Measurements from ENCODE around the gene LCN9. TPM values are rescaled to one million over a fixed set of nuclear protein-coding genes. Genes with fewer than 3 reads are reported as not detected.

Gene LCN9
- total RNA-seq, 1 donor from 2014 or later, result not detected

Other genes starting within 250 kb of the LCN9 start
- 0.07 and 0.49 TPM in 2 replicates for gene PPP1R26, start 183.5 kb upstream of the LCN9 start, total RNA-seq
- 31.9 and 37.0 TPM in 2 replicates for gene MRPS2, start 162.6 kb upstream of the LCN9 start, total RNA-seq
- not detected in 2 replicates for gene LCN1, start 141.9 kb upstream of the LCN9 start, total RNA-seq
- gene OBP2A, start 117.2 kb upstream of the LCN9 start, total RNA-seq, result not detected in 2 replicates
- not detected in 2 replicates for gene PAEP, start 101.6 kb upstream of the LCN9 start, total RNA-seq
- gene GLT6D1, start 23.8 kb upstream of the LCN9 start, total RNA-seq, result not detected in 2 replicates
- not detected in 2 replicates for gene SOHLH1, start 36.2 kb downstream of the LCN9 start, total RNA-seq
- not detected in 2 replicates for gene KCNT1, start 38.9 kb downstream of the LCN9 start, total RNA-seq
- 22.9 and 25.2 TPM in 2 replicates for gene CAMSAP1, start 244.2 kb downstream of the LCN9 start, total RNA-seq

Measured in T-helper 1 cell treated with Interleukin-12 subunit alpha and Interleukin-12 subunit beta and Interleukin-4 antibody, amounts not matched to agents 30 ng/mL and 1 ng/mL, for 36 hours (primary cell).